Measurements from ENCODE around the gene PIK3R6.

DNA sequence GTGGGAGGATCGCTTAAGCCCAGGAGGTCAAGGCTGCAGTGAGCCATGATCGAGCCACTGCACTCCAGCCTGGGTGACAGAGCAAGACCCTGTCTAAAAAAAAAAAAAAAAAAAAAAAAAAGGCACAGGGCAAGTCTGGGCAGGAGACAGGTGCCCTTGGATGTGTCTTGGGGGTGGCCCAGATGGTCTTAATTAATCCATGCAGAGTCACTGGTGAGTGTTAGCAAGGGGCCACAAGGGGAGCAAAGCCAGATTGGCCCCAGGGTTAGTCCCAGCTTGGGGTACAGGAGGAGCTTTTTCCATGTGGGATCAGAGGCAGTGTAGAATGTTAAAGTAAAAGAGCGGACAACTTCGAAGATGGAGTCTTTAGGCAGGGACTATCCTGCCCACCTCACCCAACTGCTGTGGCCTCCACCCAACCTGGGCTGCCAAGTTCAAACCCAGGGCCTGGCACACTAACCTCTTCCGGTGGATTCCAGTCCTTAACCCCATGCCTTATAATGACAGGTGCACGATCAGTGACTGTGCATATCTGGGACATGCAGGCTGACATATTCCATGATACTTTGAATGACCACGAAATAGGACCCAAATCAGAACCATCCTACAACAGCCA is 36.1 kb downstream of the PIK3R6 start:
- TF ChIP-seq, protein P1, sequence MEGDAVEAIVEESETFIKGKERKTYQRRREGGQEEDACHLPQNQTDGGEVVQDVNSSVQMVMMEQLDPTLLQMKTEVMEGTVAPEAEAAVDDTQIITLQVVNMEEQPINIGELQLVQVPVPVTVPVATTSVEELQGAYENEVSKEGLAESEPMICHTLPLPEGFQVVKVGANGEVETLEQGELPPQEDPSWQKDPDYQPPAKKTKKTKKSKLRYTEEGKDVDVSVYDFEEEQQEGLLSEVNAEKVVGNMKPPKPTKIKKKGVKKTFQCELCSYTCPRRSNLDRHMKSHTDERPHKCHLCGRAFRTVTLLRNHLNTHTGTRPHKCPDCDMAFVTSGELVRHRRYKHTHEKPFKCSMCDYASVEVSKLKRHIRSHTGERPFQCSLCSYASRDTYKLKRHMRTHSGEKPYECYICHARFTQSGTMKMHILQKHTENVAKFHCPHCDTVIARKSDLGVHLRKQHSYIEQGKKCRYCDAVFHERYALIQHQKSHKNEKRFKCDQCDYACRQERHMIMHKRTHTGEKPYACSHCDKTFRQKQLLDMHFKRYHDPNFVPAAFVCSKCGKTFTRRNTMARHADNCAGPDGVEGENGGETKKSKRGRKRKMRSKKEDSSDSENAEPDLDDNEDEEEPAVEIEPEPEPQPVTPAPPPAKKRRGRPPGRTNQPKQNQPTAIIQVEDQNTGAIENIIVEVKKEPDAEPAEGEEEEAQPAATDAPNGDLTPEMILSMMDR (conservative IDR thresholded peaks at IDR 0.05; ENCODE audit: low read depth, low read length), result no peak
- TF ChIP-seq EZH2 (IDR thresholded peaks at IDR 0.05; ENCODE audit: low read length, unreplicated experiment) (no peak), EZH2phosphoT487 (IDR thresholded peaks at IDR 0.05; ENCODE audit: borderline replicate concordance, low read length) (no peak)

Measured in PC-3 (cell line).